SU-DHL-6 (cell line): ENCODE results near the gene CCDC138.

Experiments
- H2AFZ ChIP-seq: fragments of 200-600 bp; sonication (generic); 2 replicates; pipeline ENCODE4 v1.6.1; 2014; ENCODE audit warnings: low read depth, mild to moderate bottlenecking, moderate library complexity, mixed read lengths, antibody characterized with exemption, low read length; ENCODE audit not compliant: severe bottlenecking
- H3F3A ChIP-seq: fragments of 200-600 bp; shearing (Covaris generic); 2 replicates; pipeline ENCODE4 v1.6.0; 2016; ENCODE audit warnings: antibody characterized with exemption, mild to moderate bottlenecking; ENCODE audit not compliant: insufficient read depth
- H3K27ac ChIP-seq: fragments of 200-600 bp; sonication (generic); 2 replicates; pipeline ENCODE4 v1.5.1; 2016; ENCODE audit warnings: low read depth, mild to moderate bottlenecking, low read length, moderate library complexity, mixed read lengths
- H3K27me3 ChIP-seq: fragments of 200-600 bp; sonication (generic), shearing (Covaris generic); 2 replicates; pipeline ENCODE4 v1.6.0; 2014; ENCODE audit warnings: mild to moderate bottlenecking, low read length
- H3K36me3 ChIP-seq: fragments of 200-600 bp; sonication (generic); 2 replicates; pipeline ENCODE4 v1.6.1; 2014; ENCODE audit warnings: mild to moderate bottlenecking, low read length, mixed read lengths
- H3K4me2 ChIP-seq: fragments of 300-600, 200-600 bp; shearing (Covaris generic), sonication (generic); 2 replicates; pipeline ENCODE4 v1.6.0; 2014; ENCODE audit warnings: low read length, low read depth, mild to moderate bottlenecking; ENCODE audit not compliant: poor library complexity, severe bottlenecking
- H3K4me3 ChIP-seq: fragments of 200-600 bp; sonication (generic); 2 replicates; pipeline ENCODE4 v1.5.1; 2014; ENCODE audit warnings: antibody characterized with exemption, low read length, mild to moderate bottlenecking, mixed read lengths; ENCODE audit not compliant: insufficient read depth, poor library complexity, severe bottlenecking
- H3K79me2 ChIP-seq: fragments of 200-600 bp; sonication (generic); 2 replicates; pipeline ENCODE4 v1.6.1; 2014; ENCODE audit warnings: mild to moderate bottlenecking, low read length, moderate library complexity; ENCODE audit not compliant: insufficient read depth
- H3K9ac ChIP-seq: fragments of 200-600 bp; sonication (generic); 2 replicates; pipeline ENCODE4 v1.7.0; 2014; ENCODE audit warnings: mild to moderate bottlenecking, low read length
- H3K9me2 ChIP-seq: fragments of 200-600 bp; sonication (generic); replicated peaks from 2 replicates; pipeline ENCODE4 v1.6.1; 2014; ENCODE audit warnings: low read length; ENCODE audit not compliant: insufficient read depth
- H3K9me3 ChIP-seq: fragments of 200-600 bp; sonication (generic); 2 replicates; pipeline ENCODE4 v1.6.1; 2014; ENCODE audit warnings: low read length, mixed read lengths; ENCODE audit not compliant: insufficient read depth
- H4K20me1 ChIP-seq: fragments of 200-600 bp; sonication (generic); 2 replicates; pipeline ENCODE4 v1.6.1; 2014; ENCODE audit warnings: low read depth, mild to moderate bottlenecking, antibody characterized with exemption, low read length, moderate library complexity, mixed read lengths
- CTCF ChIP-seq: fragments of 200-600 bp; sonication (generic); IDR thresholded peaks from one replicate; pipeline ENCODE4 v1.5.1; 2017; ENCODE audit warnings: antibody characterized with exemption, mild to moderate bottlenecking, low read length, moderate library complexity; ENCODE audit not compliant: insufficient read depth, poor library complexity, severe bottlenecking
- EZH2phosphoT487 ChIP-seq: fragments of 200-600 bp; sonication (generic), shearing (Covaris generic); conservative IDR thresholded peaks from 2 replicates; pipeline ENCODE4 v1.6.1; 2018; ENCODE audit warnings: mild to moderate bottlenecking, antibody characterized with exemption, low read length, moderate library complexity, mixed read lengths

CCDC138 gene

DNA sequence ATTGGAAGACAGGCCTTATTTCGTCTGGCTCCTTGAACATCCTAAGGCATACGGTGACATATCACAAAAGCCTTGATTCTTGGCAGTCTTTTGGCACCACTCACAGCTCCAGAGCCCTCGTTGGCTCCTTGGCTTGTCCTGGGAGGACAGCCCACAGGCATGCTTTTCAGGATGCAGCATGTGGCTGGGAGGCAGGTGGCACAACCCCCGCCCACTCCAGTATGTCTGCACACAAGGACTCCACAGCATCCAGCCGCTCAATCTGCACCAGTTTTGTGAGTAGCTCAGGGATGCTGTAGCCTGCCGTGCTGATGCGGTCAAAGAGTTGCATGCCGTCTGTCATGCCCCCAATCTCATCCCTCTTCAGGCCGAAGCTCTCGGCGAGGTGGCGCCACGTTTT is 110.2 kb downstream of the CCDC138 start:
- Histone ChIP-seq H2AFZ (no peak overlapping the region), H3K9ac (no peak overlapping the region), H3K36me3 (no peaks in the 10 kb centered on the region), H3K79me2 (no peaks in the 10 kb centered on the region), H3K9me2 (no peaks in the 10 kb centered on the region), H4K20me1 (no peaks in the 10 kb centered on the region), H3K9me3 (no peaks in the 10 kb centered on the region), H3K4me2 (no peak overlapping the region), H3K27ac (no peak overlapping the region), H3K27me3 (no peaks in the 10 kb centered on the region), H3F3A (no peaks in the 10 kb centered on the region), H3K4me3 (no peak overlapping the region)
- TF ChIP-seq EZH2phosphoT487: no peak
- TF ChIP-seq CTCF: no peak

GRCh38 chr2:108898315-108899082 is 111.9 kb downstream of the CCDC138 start:
- Histone ChIP-seq H4K20me1 (no peaks in the 10 kb centered on the region), H3K36me3 (no peaks in the 10 kb centered on the region), H3K27me3 (no peaks in the 10 kb centered on the region), H3K27ac (no peak overlapping the region), H3K79me2 (no peaks in the 10 kb centered on the region), H3K4me3 (no peak overlapping the region), H3F3A (no peaks in the 10 kb centered on the region), H2AFZ (no peak overlapping the region), H3K9ac (no peak overlapping the region), H3K9me3 (no peaks in the 10 kb centered on the region), H3K9me2 (no peaks in the 10 kb centered on the region), H3K4me2 (no peak overlapping the region)
- TF ChIP-seq EZH2phosphoT487 (no peak), CTCF (no peak)

DNA sequence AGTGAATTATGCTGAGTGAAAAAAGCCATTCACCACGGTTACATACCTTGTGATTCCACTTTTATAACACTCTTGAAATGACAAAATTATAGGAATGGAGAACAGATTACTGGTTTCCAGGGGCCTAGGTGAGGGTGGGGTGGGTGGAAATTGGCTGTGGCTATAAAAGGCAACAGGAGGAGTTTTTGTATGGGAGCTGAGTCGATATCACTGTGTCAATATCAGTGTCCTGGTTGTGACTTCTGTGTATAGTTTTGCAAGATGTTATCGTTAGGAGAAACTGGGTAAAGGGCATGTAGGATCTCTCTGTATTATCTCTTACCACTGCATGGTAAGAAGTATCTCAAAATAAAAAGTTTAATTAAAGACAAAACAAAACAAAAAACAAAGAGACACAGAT is 118.1 kb downstream of the CCDC138 start:
- H3K4me3 ChIP-seq: no peak overlapping the region
- H3F3A ChIP-seq: no peaks in the 10 kb centered on the region
- no peak overlapping the region for H3K4me2 ChIP-seq
- H4K20me1 ChIP-seq: no peaks in the 10 kb centered on the region
- H3K9me2 ChIP-seq: no peaks in the 10 kb centered on the region
- no peak overlapping the region for H3K27ac ChIP-seq
- no peak overlapping the region for H2AFZ ChIP-seq
- no peak for TF ChIP-seq EZH2phosphoT487
- no peak for TF ChIP-seq CTCF
- H3K36me3 ChIP-seq: no peaks in the 10 kb centered on the region
- H3K9ac ChIP-seq: no peak overlapping the region
- no peaks in the 10 kb centered on the region for H3K79me2 ChIP-seq
- no peaks in the 10 kb centered on the region for H3K9me3 ChIP-seq
- H3K27me3 ChIP-seq: no peaks in the 10 kb centered on the region
